ENCODE measurements around the gene CELF5.
A peak's percentile ranks its signal among the peaks of the same experiment; 100 is the strongest.

Gene CELF5

DNA sequence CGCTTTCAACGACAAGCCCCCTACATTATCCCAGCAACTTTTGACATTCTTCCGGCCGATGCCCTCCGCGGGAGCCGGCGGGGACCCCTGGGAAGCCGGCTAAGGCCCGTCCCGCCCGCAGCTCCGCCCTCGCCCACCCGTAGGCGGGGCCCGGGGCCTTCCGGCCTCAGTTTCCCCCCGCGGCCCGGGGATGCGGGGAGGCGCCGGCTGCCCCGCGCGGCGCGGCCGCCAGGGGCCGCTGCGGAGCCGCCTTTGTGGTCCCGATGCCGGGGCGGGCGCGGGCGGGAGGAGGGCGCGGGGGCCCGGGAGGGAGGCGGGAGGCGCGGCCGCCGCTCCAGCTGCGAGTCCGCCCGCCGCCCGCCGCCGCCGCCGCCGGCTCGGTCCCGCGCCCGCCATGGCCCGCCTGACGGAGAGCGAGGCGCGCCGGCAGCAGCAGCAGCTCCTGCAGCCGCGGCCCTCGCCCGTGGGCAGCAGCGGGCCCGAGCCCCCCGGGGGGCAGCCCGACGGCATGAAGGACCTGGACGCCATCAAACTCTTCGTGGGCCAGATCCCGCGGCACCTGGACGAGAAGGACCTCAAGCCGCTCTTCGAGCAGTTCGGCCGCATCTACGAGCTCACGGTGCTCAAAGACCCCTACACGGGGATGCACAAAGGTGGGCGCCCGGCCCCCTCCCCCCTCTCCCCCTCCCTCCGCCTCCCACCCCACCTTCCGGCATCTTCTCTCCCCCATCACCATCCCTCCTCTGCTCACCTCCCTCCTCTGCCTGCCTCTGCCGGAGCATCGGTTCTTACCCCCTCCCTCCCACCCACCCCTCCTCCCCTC, at the start of gene CELF5:
TSS of gene CELF5 (plus strand) at position 316 of the 823 bp plus-strand sequence. CDS start at position 395, 79 bp downstream.
- peak; percentile 24 to 42 for DNase-seq (ENCODE audit: low read depth in 2 of 2)

DNA sequence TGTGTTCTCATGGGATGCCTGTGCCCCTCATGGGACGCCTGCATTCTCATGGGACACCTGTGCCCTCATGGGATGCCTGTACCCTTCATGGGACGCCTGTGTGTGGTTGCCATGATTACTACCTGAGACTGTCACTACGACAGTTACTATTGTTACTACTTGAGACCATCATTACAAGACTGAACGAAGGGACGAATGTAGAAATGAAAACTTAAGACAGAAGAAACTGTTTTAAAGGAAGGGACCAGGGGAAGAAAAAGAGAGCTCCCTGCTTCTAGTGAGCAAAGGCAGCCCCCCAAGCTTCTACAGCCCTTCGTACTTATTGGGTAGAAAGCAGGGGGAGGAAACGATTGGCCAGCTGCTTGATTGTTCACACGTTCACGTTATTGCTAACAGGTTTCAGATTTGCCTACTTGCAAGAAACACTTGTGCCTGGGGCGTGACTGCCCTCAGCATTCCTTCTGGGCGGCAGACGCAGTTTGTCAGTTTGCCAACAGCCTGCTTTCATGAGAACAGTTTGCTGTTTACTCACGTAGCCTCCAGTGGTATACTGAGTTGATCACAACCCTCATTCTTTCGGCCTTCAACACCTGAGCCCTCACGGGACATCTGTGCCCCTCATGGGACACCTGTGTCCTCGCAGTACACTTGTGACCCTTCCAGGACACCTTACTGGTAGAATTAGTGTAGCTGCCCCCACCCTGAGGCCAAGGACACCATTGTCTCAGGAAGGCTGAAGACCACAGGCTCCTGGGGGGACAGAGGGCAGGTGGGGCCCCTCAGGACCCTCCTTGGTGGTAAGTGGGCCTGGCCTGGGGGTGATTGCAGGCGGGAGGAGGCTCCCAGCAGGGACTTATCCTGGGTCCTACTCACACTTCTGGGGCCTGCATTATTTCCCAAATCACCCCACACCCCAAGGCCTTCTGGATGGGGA, 48.4 kb upstream of the CELF5 start:
- DNase-seq (ENCODE audit: low read depth in 2 of 2), result no peak

DNA sequence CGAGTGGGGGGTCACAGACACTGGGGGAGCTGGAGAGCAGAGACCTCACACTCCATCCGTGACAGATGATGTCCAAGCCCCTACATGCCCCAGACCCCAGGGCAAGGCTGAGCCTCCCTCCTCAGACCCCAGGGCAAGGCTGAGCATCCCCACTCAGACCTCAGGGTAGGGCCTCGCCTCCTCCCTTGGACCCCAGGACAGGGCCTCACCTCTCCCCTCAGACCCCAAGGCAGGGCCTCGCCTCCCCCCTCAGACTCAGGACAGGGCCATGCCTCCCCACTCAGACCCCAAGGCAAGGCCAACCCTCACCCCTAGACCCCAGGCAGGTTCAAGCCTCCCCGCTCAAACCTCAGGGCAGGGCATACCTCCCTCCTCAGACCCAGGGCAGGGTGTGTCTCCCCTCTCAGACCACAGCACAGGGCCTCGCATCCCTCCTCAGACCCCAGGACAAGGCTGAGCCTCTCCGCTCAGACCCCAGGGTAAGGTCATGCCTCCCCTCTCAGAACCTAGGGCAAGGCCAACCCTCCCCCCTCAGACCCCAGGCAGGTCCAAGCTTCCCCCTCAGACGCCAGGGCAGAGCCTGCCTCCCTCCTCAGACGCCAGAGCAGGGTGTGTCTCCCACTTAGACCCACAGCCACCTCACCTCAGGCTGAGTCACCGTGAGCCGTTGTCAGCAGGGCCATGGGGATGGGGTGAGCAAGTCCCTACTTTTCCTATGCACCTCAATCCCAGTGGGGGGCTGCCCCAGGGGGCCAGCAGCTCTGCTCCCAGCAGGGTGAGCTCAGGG, 47.6 kb upstream of the CELF5 start:
- DNase-seq (ENCODE audit: low read depth in 2 of 2), result peak; percentile 41 to 57

DNA sequence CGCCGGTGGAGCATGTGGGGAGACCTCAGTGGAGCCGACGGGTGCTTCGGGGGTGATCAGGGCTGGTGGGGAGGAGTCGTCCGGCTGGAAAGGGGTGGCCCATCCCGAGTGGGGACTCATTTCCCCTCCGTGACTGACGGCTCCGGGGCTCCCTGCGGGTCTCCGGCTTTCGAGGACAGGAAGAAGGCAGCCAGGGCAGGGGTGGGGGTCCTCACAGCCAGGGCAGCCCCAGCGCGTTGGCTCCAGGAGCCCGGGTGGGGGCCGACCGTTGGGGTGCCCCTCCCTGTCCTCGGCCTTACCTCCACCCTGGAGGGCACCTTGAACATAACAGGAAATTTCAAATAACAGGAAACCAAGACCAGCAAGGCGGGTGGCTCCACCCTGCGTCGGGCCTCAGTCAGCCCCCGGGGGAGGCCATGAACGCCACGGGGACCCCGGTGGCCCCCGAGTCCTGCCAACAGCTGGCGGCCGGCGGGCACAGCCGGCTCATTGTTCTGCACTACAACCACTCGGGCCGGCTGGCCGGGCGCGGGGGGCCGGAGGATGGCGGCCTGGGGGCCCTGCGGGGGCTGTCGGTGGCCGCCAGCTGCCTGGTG, 46.0 kb upstream of the CELF5 start, which contains the start of gene S1PR4:
TSS of gene S1PR4 (plus strand) at position 393 of the 596 bp plus-strand sequence. CDS start at position 417, 24 bp downstream.
- peak in 1 of 2 donors; percentile 42 for DNase-seq (ENCODE audit: low read depth in 2 of 2)

DNA sequence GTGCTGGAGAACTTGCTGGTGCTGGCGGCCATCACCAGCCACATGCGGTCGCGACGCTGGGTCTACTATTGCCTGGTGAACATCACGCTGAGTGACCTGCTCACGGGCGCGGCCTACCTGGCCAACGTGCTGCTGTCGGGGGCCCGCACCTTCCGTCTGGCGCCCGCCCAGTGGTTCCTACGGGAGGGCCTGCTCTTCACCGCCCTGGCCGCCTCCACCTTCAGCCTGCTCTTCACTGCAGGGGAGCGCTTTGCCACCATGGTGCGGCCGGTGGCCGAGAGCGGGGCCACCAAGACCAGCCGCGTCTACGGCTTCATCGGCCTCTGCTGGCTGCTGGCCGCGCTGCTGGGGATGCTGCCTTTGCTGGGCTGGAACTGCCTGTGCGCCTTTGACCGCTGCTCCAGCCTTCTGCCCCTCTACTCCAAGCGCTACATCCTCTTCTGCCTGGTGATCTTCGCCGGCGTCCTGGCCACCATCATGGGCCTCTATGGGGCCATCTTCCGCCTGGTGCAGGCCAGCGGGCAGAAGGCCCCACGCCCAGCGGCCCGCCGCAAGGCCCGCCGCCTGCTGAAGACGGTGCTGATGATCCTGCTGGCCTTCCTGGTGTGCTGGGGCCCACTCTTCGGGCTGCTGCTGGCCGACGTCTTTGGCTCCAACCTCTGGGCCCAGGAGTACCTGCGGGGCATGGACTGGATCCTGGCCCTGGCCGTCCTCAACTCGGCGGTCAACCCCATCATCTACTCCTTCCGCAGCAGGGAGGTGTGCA, 45.3 kb upstream of the CELF5 start:
- DNase-seq (ENCODE audit: low read depth in 2 of 2), result no peak

DNA sequence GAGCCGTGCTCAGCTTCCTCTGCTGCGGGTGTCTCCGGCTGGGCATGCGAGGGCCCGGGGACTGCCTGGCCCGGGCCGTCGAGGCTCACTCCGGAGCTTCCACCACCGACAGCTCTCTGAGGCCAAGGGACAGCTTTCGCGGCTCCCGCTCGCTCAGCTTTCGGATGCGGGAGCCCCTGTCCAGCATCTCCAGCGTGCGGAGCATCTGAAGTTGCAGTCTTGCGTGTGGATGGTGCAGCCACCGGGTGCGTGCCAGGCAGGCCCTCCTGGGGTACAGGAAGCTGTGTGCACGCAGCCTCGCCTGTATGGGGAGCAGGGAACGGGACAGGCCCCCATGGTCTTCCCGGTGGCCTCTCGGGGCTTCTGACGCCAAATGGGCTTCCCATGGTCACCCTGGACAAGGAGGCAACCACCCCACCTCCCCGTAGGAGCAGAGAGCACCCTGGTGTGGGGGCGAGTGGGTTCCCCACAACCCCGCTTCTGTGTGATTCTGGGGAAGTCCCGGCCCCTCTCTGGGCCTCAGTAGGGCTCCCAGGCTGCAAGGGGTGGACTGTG, 44.6 kb upstream of the CELF5 start:
- peak in 1 of 2 donors; percentile 30 for DNase-seq (ENCODE audit: low read depth in 2 of 2)

DNA sequence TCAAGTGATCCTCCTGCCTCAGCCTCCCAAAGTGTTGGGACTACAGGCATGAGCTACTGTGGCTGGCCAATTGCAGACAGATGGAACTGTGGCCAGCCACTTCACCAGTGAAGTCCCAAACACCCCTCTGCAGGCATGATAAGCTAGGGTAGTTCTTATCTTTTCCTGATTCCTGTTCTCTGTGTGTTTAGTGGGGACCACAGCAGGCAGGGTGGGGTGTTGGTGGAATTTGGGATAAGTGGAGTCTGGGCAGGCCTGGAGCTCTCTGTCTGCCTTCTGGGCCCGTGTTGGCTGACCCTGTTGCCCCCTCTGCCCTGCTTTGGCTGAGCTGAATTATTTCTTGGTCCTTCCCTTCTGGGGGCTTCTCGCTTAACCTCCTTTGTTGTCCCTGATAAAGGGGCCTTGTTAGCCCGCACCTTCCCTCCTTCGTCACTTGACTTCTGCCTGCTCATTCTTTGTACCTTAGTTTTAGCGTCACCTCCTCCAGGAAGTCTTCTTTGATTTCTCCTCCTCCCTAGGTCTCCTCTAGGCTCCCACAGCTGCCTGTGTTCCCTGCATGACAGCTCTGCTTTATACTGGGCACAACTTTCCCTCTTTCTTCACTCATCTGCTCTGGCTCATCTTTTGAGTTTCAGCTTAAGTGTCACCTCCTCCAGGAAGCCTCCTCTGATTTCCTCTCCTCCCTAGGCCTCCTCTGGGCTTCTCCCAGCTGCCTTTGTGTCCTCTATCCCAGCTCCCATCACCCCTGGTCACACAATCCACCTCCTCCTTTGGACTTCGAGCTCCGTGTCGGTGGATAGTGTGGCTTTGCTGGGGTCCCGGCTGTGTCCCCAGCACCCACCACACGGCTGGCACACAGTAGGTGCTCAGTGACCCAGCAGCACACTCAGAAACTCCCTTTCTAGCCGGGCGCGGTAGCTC, 40.5 kb upstream of the CELF5 start:
- no peak for DNase-seq (ENCODE audit: low read depth in 2 of 2)

DNA sequence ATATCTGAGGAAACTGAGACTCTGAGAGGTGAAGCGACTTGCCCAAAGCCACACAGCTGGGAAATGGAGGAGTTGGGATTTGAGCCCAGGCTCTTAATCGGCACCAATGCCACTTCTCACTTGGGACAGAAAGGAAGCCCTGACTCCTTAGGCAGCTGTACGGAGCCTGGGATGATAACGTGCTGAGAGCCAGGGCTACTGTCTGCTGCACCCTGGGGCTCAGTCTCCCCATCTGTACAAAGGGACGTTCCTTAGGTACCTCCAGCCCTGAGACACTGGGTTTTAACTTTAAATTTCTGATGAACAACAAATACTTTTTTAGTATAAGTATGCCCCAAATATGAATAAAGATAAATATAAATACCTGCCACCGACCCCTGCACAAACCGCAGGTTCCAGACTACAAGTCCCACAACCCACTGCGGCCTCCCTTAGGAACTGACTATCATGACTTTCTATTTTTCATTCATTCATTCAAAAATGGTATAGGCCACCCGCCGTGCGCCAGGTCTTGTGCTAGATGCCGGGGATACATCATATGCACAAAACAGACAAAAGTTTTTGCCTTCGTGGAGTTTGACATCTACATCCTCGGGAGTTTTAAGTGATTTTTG, 39.5 kb upstream of the CELF5 start:
- DNase-seq (ENCODE audit: low read depth in 2 of 2), result peak; percentile 50 to 57

DNA sequence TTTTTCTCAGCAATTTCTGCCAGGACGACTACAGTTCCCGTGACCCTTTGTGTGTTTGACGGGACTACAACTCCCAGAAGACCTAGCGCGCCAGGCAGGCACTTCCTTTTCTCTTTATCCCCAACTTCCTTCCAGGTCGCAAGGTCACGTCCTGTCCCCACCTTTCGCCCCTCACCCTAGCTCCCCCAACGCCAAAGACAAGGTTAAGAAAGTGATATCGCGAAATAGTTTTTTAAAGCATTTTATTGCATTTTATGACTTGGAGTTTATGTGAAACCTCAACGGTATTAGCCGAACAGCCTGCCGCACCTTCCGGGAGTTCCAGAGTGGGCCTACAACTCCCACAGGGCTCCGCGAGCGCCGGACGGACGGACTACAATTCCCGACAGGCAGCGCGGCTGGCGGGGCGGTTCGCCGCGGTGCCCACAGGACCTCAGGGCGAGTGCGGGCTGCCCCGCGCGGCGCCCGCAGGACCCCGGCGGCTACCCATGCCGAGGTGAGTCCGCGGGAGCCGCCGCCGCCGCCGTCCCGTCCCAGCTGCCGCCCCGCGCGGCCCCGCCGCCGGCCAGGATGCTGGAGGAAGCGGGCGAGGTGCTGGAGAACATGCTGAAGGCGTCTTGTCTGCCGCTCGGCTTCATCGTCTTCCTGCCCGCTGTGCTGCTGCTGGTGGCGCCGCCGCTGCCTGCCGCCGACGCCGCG, 38.9 kb upstream of the CELF5 start, which contains the start of gene NCLN:
TSS of gene NCLN (plus strand) at position 470 of the 699 bp plus-strand sequence. CDS start at position 571, 101 bp downstream.
- peak; percentile 87 to 91 for DNase-seq (ENCODE audit: low read depth in 2 of 2)

DNA sequence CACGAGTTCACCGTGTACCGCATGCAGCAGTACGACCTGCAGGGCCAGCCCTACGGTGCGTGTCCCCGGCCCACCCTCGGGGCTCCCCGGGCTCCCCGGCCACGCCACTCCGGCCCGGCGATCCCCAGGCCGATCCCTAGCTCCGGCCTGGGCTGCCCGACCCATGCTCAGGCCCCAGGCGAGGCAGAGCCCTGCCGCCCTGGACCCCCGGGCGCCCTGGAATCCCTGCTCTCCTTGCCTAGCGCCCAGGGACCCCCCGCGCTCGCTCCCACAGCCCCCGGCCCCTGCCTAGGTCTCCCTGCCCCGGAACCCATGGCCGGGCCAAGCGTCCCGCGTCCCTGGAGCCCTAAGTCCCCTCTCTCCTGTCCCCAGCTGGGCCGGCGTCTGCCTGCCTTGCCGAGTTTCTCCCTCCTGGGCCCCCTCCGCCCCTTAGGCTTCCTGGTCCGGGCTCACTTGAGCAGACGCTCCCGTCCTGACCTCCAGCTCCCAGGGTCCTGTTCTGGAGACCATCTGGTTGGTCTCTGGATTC, 38.2 kb upstream of the CELF5 start:
- DNase-seq (ENCODE audit: low read depth in 2 of 2), result no peak

DNA sequence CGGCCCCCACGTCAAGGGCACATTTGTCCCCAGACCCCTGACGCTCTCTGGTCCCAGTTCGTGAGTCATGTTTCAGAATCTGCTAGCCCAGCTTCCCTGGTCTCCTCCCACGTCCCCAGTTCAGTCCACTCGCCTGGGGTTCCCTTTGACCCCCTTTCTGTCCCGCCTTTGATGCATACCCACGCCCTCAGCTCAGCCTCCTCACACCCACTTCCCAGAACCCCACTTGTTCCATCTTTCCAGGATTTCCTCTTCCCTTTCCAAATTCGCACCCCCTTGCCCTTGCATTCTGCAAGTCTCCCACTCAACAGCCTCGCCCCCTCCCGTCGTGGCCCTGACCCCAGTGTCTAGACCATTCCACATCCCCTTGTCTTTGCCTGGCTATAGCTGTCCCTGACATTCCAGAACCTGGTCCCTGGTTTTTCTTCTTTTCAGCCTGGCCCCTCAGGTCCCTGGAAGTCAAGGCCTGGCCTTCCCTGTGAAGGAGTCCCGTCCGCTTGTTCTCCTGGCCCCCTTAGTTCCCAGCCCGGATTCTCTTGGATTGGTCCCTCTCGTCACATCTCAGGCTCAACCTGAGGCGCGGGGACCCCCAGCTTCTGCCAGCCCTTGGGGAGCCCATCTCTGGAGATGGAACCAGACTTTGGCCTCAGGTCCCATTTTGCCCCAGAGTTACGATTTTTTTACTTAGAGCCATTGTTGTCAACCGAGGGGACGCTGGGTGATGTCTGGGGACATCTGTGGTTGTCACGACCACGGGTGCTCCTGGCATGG, 37.4 kb upstream of the CELF5 start:
- DNase-seq (ENCODE audit: low read depth in 2 of 2), result no peak

DNA sequence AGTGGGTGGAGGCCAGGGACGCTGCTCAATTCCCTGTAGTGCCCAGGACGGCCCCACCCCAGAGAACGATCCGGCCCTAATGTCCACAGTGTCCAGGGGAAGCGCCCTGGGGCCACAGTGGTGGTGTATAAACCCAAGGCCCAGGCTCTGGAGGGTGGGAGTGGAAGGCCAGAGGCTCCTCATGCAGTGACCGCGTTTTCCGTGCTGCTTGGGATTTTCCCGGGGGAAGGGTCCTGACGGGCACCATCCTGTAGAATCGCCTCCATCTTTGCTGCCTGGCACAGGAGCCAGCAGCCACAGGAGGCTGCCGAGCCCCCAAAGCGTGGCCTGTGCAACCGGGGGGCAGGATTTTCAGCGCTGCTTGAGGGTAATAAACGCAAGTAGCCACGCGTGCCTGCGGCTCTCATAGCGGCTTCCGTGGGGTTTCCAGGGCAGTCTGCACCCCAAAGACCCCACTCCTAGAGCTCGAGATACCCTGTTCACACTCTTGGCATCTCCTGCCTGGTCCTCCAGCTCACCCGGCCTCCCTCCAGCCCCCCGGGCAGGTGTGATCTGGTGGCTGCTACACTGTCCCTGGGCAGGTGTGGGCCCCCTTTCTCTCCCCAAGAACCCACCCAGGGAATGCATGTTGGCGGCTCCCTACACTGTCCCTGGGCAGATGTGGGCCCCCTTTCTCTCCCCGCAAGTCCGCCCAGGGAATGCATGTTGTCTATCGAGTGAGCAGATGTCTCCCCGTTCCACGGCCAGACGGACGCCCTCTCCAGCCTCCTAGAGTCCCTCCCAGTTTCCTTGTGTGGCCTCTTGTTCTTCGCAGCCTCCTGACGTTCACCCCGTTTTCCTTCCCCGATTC, 36.6 kb upstream of the CELF5 start:
- no peak for DNase-seq (ENCODE audit: low read depth in 2 of 2)

DNA sequence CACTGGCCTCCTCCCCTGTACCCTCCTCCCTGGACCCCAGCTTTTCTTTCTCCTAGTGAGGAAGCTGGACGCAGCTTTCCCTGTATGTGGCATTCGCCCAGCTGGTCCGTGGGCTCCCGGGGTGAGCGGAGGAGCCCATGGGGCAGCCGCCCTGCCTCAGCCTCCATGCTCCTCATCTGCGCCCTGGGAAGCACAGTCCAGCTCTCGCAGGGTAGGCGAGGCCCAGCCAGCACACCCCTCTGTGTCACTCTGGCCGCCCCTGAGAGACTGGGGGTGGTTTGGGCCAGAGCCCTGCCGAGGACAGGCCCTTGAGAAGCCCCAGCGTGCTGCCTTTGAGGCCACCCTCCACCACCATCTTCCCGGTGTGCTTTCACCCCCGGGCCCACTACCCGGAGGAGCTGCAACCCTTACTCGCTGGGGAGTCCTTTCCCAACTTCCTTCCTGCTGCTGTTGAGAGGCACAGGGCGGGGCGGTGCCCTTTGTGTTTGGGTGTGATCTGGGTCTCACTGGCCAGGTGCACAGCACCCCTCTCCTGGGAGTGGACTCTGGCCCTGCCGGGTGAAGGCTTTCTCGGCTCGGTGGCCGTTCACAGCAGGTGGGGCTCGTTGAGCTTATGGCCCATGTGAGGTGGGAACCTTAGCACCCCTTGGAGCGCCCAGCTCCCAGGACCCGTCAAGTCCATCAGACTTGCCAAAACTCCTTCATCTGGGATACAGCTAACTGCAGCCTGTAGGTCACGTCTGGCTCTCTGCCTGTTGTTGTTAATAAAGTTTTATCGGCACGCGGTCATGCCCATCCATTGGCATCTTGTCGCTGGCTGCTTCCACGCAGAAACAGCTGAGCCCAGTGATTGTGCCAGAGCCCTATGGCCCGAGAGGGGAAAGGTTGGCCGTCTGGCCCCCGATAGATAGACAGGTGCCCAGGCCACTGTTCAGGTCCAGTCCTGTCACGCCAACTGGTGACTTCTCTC, 35.5 kb upstream of the CELF5 start:
- DNase-seq (ENCODE audit: low read depth in 2 of 2), result no peak

DNA sequence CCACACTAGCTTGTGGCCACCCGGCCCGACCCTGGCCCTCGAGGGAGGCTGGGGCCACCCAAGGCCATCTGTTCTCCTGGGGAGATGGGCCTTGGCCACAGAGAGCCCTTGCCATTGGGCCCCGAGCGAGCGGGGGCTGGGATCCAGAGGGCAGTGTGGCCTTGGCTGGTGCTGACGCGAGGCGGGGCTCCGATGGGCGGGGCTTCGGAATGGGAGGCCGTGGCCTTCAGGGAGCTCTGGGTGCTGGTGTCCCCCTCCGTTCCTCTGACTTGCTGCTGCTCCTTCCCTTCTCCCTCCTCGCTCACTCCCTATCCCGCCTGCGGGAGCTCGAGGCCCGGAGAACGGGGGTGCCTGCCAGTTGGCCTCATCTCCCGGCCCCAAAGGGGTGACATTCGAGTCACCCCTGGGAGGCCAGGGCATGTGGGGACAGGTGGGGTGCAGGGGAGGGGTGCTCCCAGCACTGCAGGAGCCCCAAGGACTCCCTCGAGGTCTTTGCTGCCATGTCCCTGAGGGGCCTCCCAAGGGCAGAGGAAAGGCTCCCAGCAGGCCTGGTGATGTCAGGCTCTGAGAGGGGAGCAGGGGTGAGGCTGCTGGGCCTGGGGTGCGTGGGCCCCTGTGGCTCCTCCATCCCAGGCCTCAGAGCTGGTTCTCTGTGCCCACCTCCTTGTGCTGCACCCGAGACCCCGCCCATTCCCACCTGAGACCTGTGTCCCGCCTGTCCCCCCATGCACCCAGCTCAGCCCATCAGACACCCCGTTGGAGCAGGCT, 34.6 kb upstream of the CELF5 start:
- DNase-seq (ENCODE audit: low read depth in 2 of 2), result no peak
